ENCODE data around the gene NPHP4. TPM values are rescaled to one million over a fixed set of nuclear protein-coding genes. Genes with fewer than 3 reads are reported as not detected.

NPHP4 gene
- total RNA-seq, 1 donor from 2014 or later, result 33.2 TPM

DNA sequence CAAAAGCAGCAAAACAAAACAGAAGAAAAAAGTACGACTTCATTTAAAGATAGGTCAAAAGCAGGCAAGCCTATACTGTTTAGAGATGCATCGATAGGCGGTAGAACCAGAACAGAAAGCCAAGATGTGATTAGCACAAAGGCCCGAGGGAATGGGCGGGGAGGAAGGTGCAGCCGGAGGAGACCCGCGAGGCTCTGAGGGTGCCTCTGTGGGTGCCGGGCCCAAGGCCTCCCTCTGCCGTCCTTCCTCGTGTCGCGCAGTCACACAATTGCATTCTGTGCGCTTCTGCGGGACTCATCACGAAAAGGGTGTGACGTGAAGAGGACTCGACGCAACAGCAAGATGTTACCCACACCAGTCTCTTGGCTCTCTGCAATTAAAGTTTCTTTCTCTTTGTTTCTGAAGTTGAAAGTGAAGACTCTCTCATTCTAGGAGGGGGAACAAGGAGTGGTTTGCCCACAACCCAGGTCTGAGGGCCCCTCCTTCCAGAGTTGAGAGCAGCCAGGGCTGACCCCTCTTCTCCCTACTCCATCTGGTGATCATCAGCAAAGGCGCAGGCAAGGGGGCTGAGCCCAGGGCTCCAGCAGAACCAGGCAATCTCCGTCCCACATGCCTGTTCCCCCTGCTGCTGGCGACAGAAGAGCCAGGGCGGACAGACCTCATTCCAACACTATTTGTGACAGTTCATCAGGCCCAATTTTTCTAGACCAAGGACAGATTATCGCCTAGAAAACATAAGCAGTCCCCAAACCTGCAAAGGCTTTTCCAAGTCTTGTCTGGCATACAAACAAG, 41.0 kb downstream of the NPHP4 start:
- no peak for DNase-seq (ENCODE audit: low read depth, low spot score)
- no peaks in the 10 kb centered on the region for H3K9me3 Mint-ChIP-seq
- peaks cover 22% of the 10 kb centered on the region for H3K36me3 Mint-ChIP-seq (ENCODE audit: low read depth)
- no peaks in the 10 kb centered on the region for H3K27me3 Mint-ChIP-seq (ENCODE audit: low read depth)
- peak overlapping the region; percentile 46 for H3K27ac Mint-ChIP-seq (ENCODE audit: unreplicated experiment)
- TF ChIP-seq, protein P1, sequence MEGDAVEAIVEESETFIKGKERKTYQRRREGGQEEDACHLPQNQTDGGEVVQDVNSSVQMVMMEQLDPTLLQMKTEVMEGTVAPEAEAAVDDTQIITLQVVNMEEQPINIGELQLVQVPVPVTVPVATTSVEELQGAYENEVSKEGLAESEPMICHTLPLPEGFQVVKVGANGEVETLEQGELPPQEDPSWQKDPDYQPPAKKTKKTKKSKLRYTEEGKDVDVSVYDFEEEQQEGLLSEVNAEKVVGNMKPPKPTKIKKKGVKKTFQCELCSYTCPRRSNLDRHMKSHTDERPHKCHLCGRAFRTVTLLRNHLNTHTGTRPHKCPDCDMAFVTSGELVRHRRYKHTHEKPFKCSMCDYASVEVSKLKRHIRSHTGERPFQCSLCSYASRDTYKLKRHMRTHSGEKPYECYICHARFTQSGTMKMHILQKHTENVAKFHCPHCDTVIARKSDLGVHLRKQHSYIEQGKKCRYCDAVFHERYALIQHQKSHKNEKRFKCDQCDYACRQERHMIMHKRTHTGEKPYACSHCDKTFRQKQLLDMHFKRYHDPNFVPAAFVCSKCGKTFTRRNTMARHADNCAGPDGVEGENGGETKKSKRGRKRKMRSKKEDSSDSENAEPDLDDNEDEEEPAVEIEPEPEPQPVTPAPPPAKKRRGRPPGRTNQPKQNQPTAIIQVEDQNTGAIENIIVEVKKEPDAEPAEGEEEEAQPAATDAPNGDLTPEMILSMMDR (conservative IDR thresholded peaks at IDR 0.05), result no peak
- H3K4me1 Mint-ChIP-seq, result no peaks in the 10 kb centered on the region
- no peak overlapping the region for H3K4me3 Mint-ChIP-seq

DNA sequence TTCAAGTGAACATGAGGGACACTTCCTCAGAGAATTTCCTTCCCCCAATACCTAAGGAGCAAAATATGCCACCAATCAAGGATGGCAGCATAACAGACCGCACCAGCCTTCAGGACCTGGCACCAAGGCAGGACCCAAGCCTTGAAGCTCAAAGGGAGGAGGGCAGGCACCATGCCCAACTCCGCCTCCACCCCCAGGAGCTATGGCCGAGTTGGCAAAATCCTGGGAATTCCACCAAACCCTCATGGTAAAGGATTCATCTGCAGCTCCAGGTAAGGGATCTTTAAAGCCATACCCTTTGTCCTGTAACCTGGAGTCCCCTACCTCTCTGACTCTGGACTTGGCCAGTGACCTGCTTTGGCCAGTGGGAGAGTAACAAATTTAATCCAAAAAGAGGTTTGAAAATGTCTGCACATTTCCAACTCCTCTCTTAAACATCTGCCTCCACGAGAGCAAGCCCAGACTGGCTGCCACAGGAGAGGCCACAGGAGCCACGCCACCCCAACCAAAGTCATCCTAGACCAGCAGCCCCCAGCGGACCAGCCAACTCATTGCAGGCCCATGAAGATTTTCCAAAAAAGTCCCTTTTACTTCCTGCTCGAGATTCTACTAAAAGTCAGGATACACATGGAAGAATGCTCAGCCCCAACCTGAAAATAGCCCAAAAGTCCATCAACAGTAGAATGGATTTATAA, 41.9 kb downstream of the NPHP4 start:
- DNase-seq (ENCODE audit: low read depth, low spot score), result no peak
- Mint-ChIP-seq H3K9me3 (no peaks in the 10 kb centered on the region), H3K27me3 (ENCODE audit: low read depth) (no peaks in the 10 kb centered on the region), H3K36me3 (ENCODE audit: low read depth) (peaks cover 22% of the 10 kb centered on the region), H3K4me1 (no peaks in the 10 kb centered on the region), H3K27ac (ENCODE audit: unreplicated experiment) (peak overlapping the region; percentile 46), H3K4me3 (no peak overlapping the region)
- TF ChIP-seq, protein P1 (conservative IDR thresholded peaks at IDR 0.05), result no peak

DNA sequence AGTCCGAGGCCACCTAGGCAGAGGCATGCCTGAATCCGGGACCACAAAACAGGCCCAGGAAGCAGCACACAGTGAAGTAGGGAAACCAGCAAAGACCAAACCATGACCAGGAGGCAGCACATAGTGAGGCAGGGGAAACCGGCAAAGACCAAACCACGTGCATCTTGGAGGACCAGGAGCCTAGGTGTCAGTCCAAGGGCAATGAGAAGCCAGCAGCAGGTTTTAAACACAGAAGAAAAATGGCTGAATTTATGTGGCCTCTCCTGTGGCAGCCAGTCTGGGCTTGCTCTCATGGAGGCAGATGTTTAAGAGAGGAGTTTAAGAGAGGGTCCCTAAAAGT, 42.5 kb downstream of the NPHP4 start:
- TF ChIP-seq, protein P1 (conservative IDR thresholded peaks at IDR 0.05), result no peak
- Mint-ChIP-seq H3K27ac (ENCODE audit: unreplicated experiment) (no peak overlapping the region), H3K4me1 (no peaks in the 10 kb centered on the region), H3K27me3 (ENCODE audit: low read depth) (no peaks in the 10 kb centered on the region), H3K36me3 (ENCODE audit: low read depth) (peaks cover 23% of the 10 kb centered on the region), H3K9me3 (no peaks in the 10 kb centered on the region), H3K4me3 (no peak overlapping the region)
- DNase-seq (ENCODE audit: low read depth, low spot score), result no peak

DNA sequence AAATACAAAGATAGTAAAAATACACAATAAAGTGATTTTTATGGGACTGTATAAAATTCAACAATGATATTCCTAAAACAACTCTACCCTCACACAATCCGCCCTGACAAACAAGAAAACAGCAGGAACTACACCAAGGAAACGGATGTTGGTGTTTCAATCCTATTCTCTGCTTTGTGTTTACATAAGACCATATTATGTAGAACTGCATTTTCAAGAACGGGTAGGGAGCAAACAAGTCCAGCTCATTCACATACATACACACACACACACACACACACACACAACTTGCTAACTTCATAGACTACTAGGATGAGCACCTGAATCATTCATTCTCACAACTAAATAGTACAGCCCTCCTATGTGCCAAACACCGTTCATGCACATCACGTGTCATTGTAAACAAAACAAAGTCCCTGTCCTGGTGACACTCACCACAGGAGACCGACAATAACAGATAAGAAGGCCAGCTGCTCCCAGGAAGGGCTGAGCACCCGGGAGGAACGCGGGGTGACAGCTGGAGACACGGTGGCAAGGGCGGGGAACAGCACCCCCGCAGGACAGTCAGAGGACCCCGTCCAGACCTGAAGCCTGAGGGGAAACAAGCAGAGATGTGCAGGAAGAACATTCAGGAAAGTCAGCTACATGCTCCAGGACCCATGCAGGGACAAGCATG, 43.0 kb downstream of the NPHP4 start:
- Mint-ChIP-seq H3K4me3 (no peak overlapping the region), H3K4me1 (no peaks in the 10 kb centered on the region), H3K36me3 (ENCODE audit: low read depth) (peaks cover 23% of the 10 kb centered on the region), H3K9me3 (no peaks in the 10 kb centered on the region), H3K27me3 (ENCODE audit: low read depth) (no peaks in the 10 kb centered on the region), H3K27ac (ENCODE audit: unreplicated experiment) (no peak overlapping the region)
- DNase-seq (ENCODE audit: low read depth, low spot score), result no peak
- TF ChIP-seq, protein P1 (conservative IDR thresholded peaks at IDR 0.05), result peak; percentile 26

DNA sequence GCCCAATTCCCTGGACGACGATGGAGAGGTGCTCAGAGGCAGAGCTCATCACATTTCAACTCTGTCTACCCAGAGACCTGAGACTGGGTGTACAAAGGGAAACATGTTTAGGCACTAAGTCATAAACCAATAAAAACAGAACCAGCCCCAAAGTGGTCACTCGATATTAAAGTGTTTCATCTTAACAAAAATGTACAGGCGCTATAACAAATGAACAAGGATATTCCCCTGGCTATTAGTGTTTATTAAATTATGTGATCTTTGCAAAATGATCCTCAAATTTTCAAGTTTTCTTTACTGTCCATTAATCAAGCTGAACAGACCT, 43.6 kb downstream of the NPHP4 start:
- peaks cover 21% of the 10 kb centered on the region for H3K36me3 Mint-ChIP-seq (ENCODE audit: low read depth)
- H3K4me1 Mint-ChIP-seq, result no peaks in the 10 kb centered on the region
- H3K4me3 Mint-ChIP-seq, result no peak overlapping the region
- TF ChIP-seq, protein P1 (conservative IDR thresholded peaks at IDR 0.05), result no peak
- no peak for DNase-seq (ENCODE audit: low read depth, low spot score)
- no peaks in the 10 kb centered on the region for H3K27me3 Mint-ChIP-seq (ENCODE audit: low read depth)
- H3K27ac Mint-ChIP-seq (ENCODE audit: unreplicated experiment), result no peak overlapping the region
- H3K9me3 Mint-ChIP-seq, result no peaks in the 10 kb centered on the region

Measured in neural crest cell (in vitro differentiated cells).